SU-DHL-6 (cell line): ENCODE results near the gene CACNG3.
"Not testable (repeated sequence)": the region's sequence is repeated elsewhere in the genome, so short reads cannot be mapped to it uniquely, and the experiment has no call there.

Experiments used
- H2AFZ ChIP-seq: fragments of 200-600 bp; sonication (generic); 2 replicates; pipeline ENCODE4 v1.6.1; 2014; ENCODE audit warnings: low read depth, mild to moderate bottlenecking, moderate library complexity, mixed read lengths, antibody characterized with exemption, low read length; ENCODE audit not compliant: severe bottlenecking
- H3F3A ChIP-seq: fragments of 200-600 bp; shearing (Covaris generic); 2 replicates; pipeline ENCODE4 v1.6.0; 2016; ENCODE audit warnings: antibody characterized with exemption, mild to moderate bottlenecking; ENCODE audit not compliant: insufficient read depth
- H3K27ac ChIP-seq: fragments of 200-600 bp; sonication (generic); 2 replicates; pipeline ENCODE4 v1.5.1; 2016; ENCODE audit warnings: low read depth, mild to moderate bottlenecking, low read length, moderate library complexity, mixed read lengths
- H3K27me3 ChIP-seq: fragments of 200-600 bp; sonication (generic), shearing (Covaris generic); 2 replicates; pipeline ENCODE4 v1.6.0; 2014; ENCODE audit warnings: mild to moderate bottlenecking, low read length
- H3K36me3 ChIP-seq: fragments of 200-600 bp; sonication (generic); 2 replicates; pipeline ENCODE4 v1.6.1; 2014; ENCODE audit warnings: mild to moderate bottlenecking, low read length, mixed read lengths
- H3K4me2 ChIP-seq: fragments of 300-600, 200-600 bp; shearing (Covaris generic), sonication (generic); 2 replicates; pipeline ENCODE4 v1.6.0; 2014; ENCODE audit warnings: low read length, low read depth, mild to moderate bottlenecking; ENCODE audit not compliant: poor library complexity, severe bottlenecking
- H3K4me3 ChIP-seq: fragments of 200-600 bp; sonication (generic); 2 replicates; pipeline ENCODE4 v1.5.1; 2014; ENCODE audit warnings: antibody characterized with exemption, low read length, mild to moderate bottlenecking, mixed read lengths; ENCODE audit not compliant: insufficient read depth, poor library complexity, severe bottlenecking
- H3K79me2 ChIP-seq: fragments of 200-600 bp; sonication (generic); 2 replicates; pipeline ENCODE4 v1.6.1; 2014; ENCODE audit warnings: mild to moderate bottlenecking, low read length, moderate library complexity; ENCODE audit not compliant: insufficient read depth
- H3K9ac ChIP-seq: fragments of 200-600 bp; sonication (generic); 2 replicates; pipeline ENCODE4 v1.7.0; 2014; ENCODE audit warnings: mild to moderate bottlenecking, low read length
- H3K9me2 ChIP-seq: fragments of 200-600 bp; sonication (generic); replicated peaks from 2 replicates; pipeline ENCODE4 v1.6.1; 2014; ENCODE audit warnings: low read length; ENCODE audit not compliant: insufficient read depth
- H3K9me3 ChIP-seq: fragments of 200-600 bp; sonication (generic); 2 replicates; pipeline ENCODE4 v1.6.1; 2014; ENCODE audit warnings: low read length, mixed read lengths; ENCODE audit not compliant: insufficient read depth
- H4K20me1 ChIP-seq: fragments of 200-600 bp; sonication (generic); 2 replicates; pipeline ENCODE4 v1.6.1; 2014; ENCODE audit warnings: low read depth, mild to moderate bottlenecking, antibody characterized with exemption, low read length, moderate library complexity, mixed read lengths
- EZH2phosphoT487 ChIP-seq: fragments of 200-600 bp; sonication (generic), shearing (Covaris generic); conservative IDR thresholded peaks from 2 replicates; pipeline ENCODE4 v1.6.1; 2018; ENCODE audit warnings: mild to moderate bottlenecking, antibody characterized with exemption, low read length, moderate library complexity, mixed read lengths
- TF ChIP-seq, protein P1 (sequence below): fragments of 200-600 bp; sonication (generic); IDR thresholded peaks from one replicate; pipeline ENCODE4 v1.5.1; 2017; ENCODE audit warnings: antibody characterized with exemption, mild to moderate bottlenecking, low read length, moderate library complexity; ENCODE audit not compliant: insufficient read depth, poor library complexity, severe bottlenecking

The CACNG3 gene

DNA sequence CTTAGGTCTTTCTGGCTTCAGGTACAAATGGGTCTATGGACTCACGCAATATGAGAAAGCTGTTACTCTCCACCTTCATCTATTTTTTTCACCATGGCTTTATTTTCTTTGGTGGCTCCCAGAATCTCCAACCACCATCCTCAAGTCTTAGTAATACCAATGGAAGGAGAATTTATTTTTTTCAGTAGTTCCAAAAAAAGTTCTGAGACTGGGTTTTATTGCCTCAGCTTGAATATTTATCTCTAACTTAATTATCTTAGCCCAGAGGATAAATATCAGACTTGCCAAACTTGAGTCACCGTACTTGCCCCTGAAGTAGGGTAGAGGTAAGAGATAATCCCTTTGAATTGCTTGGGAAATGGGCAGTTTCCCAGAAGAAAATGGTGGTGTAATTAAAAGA is 23.2 kb upstream of the CACNG3 start:
- Histone ChIP-seq H3K27me3 (no peaks in the 10 kb centered on the region), H3F3A (no peaks in the 10 kb centered on the region), H3K36me3 (no peaks in the 10 kb centered on the region), H3K27ac (no peak overlapping the region), H3K4me2 (no peak overlapping the region), H3K4me3 (no peak overlapping the region), H3K9ac (no peak overlapping the region), H3K9me2 (no peaks in the 10 kb centered on the region), H4K20me1 (no peaks in the 10 kb centered on the region), H3K9me3 (no peaks in the 10 kb centered on the region), H2AFZ (no peak overlapping the region), H3K79me2 (no peaks in the 10 kb centered on the region)
- no peak for TF ChIP-seq EZH2phosphoT487

GRCh38 chr16:24234737-24235136 is 21.4 kb upstream of the CACNG3 start:
- no peaks in the 10 kb centered on the region for H3K36me3 ChIP-seq
- no peaks in the 10 kb centered on the region for H3F3A ChIP-seq
- H3K4me3 ChIP-seq = no peak overlapping the region
- TF ChIP-seq, protein P1, sequence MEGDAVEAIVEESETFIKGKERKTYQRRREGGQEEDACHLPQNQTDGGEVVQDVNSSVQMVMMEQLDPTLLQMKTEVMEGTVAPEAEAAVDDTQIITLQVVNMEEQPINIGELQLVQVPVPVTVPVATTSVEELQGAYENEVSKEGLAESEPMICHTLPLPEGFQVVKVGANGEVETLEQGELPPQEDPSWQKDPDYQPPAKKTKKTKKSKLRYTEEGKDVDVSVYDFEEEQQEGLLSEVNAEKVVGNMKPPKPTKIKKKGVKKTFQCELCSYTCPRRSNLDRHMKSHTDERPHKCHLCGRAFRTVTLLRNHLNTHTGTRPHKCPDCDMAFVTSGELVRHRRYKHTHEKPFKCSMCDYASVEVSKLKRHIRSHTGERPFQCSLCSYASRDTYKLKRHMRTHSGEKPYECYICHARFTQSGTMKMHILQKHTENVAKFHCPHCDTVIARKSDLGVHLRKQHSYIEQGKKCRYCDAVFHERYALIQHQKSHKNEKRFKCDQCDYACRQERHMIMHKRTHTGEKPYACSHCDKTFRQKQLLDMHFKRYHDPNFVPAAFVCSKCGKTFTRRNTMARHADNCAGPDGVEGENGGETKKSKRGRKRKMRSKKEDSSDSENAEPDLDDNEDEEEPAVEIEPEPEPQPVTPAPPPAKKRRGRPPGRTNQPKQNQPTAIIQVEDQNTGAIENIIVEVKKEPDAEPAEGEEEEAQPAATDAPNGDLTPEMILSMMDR = no peak
- no peak for TF ChIP-seq EZH2phosphoT487
- no peaks in the 10 kb centered on the region for H3K27me3 ChIP-seq
- H3K9me3 ChIP-seq = peaks cover 11% of the 10 kb centered on the region; the same call in 1 of the 2 replicates
- no peak overlapping the region for H3K27ac ChIP-seq
- no peaks in the 10 kb centered on the region for H4K20me1 ChIP-seq
- no peaks in the 10 kb centered on the region for H3K79me2 ChIP-seq
- no peaks in the 10 kb centered on the region for H3K9me2 ChIP-seq
- H2AFZ ChIP-seq = no peak overlapping the region
- no peak overlapping the region for H3K4me2 ChIP-seq
- H3K9ac ChIP-seq = no peak overlapping the region

DNA sequence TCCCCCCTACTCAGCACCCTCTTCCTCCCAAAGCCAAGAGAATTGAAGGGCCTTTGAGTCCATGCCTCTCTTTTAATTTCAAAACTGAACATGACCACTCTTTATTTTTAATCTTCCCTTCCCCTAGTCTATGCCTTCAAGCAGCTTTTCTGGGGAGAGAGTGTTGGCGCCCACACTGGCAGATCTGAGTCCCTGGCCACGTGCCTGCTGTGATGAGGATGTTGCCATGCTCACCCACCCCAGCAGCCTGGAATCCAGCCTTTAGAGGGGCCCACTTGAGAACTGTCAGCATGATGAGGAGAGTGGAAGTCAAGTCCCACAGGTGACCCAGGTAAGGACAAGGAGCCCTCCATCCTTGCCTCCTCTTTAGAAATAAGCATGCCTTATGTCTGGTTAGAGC is 20.3 kb upstream of the CACNG3 start:
- H3K9ac ChIP-seq = no peak overlapping the region
- peaks cover 11% of the 10 kb centered on the region; the same call in 1 of the 2 replicates for H3K9me3 ChIP-seq
- H3K4me2 ChIP-seq = no peak overlapping the region
- TF ChIP-seq, protein P1 = no peak
- TF ChIP-seq EZH2phosphoT487 = no peak
- H3K27me3 ChIP-seq = no peaks in the 10 kb centered on the region
- H3K9me2 ChIP-seq = no peaks in the 10 kb centered on the region
- no peaks in the 10 kb centered on the region for H4K20me1 ChIP-seq
- H3K36me3 ChIP-seq = no peaks in the 10 kb centered on the region
- no peaks in the 10 kb centered on the region for H3F3A ChIP-seq
- no peak overlapping the region for H2AFZ ChIP-seq
- H3K27ac ChIP-seq = no peak overlapping the region
- H3K79me2 ChIP-seq = no peaks in the 10 kb centered on the region
- no peak overlapping the region for H3K4me3 ChIP-seq

DNA sequence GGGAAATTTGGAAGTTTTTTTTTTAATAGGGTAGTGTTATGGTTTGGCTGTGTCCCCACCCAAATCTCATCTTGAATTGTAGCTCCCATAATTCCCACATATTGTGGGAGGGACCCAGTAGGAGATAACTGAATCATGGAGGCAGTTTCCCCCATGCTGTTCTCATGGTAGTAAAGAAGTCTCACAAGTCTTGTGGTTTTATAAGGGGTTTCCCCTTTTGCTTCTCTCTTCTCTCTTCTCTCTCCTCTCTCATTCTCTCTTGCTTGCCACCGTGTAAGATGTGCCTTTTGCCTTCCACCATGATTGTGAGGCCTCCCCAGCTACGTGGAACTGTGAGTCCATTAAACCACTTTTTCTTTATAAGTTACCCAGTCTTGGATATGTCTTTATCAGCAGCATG is 17.3 kb upstream of the CACNG3 start:
- H3K9ac ChIP-seq, H2AFZ ChIP-seq, H3K36me3 ChIP-seq, H3K27ac ChIP-seq, H3K4me3 ChIP-seq, H4K20me1 ChIP-seq, H3K9me2 ChIP-seq, H3F3A ChIP-seq, H3K27me3 ChIP-seq, H3K4me2 ChIP-seq, H3K79me2 ChIP-seq: not testable (repeated sequence)
- peaks cover 11% of the 10 kb centered on the region; the same call in 1 of the 2 replicates for H3K9me3 ChIP-seq
